HG02870 (cell line): ENCODE measurements around the gene TANGO2.

Experiments used
- ATAC-seq: cut with Tn5 transposase; IDR thresholded peaks from one replicate; pipeline ENCODE4 v1.9.1; 2021; ENCODE audit warnings: mild to moderate bottlenecking, moderate library complexity; ENCODE audit not compliant: unreplicated experiment

Gene TANGO2

GRCh38 chr22:19994851-19995610, 25.9 kb upstream of the TANGO2 start:
- ATAC-seq: no peak

- ATAC-seq: no peak
Observed at GRCh38 chr22:19995611-19996339, 25.1 kb upstream of the TANGO2 start.

DNA sequence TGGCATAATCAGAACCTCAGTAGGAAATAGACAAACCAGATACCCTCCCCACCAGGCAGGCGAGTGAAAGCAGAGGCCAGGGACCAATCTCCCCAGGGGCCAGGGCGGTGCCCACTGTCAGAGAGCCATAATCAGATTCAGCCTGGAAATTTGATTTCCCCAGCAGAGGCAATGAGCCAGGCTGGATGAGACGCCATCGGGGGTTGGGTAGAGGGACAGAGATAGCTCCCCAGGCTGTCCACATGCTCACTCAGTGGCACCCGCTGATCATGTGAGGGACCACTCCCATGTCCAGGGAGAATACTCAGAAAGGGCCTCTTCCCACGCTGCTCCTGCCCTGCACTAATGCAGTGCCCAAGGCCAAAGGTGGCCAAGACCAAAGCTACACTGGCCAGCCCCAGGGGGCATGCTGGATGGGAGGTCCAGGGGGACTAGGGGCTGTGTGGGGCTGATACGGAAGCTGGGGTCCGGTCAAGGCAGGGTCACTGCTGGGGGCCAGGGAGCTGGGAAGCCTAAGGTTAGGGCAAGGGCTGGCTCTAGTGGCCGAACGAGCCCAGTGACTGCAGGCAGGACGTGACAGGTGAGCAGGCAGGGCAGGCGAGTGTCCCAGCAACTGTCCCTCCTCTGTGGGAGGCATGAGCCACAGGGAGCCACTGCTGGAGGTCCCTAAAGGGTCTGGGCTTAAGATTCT, 24.1 kb upstream of the TANGO2 start:
- ATAC-seq: no peak

DNA sequence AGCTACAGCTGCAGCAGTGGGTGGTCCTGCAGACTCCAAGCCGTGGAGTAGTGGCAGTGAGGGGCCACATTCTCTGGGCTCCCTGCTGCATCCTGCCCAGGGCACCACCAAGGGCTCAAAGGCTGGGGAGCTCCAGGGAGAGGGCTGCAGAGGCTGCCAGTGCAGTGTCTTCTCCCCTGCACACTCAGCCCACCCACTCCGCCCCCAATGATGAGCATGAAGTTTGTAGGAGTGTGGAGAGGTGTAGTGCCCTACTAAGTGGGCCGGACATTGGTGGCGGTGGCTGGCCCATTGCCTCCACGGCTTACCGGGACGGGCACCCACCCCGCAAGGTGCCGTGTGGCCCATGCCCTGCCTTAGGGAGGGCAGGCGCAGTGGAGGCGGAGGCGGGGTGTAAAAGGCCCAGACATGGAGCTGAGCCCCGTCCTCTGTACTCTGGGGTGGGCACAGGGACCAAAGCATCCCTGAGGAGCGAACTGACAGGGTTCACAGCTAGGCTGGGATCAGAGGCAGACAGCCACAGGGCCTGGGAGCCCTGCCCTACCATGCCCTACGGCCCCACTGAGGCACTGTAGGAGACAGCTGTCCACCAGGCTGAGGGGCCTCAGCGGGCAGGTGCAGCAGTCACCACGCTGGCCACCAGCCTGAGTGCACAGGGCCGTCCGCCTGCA, 23.2 kb upstream of the TANGO2 start:
- ATAC-seq: no peak

GRCh38 chr22:19998232-19998951, 22.5 kb upstream of the TANGO2 start:
- no peak for ATAC-seq

GRCh38 chr22:19998991-19999820, 21.7 kb upstream of the TANGO2 start:
- no peak for ATAC-seq

DNA sequence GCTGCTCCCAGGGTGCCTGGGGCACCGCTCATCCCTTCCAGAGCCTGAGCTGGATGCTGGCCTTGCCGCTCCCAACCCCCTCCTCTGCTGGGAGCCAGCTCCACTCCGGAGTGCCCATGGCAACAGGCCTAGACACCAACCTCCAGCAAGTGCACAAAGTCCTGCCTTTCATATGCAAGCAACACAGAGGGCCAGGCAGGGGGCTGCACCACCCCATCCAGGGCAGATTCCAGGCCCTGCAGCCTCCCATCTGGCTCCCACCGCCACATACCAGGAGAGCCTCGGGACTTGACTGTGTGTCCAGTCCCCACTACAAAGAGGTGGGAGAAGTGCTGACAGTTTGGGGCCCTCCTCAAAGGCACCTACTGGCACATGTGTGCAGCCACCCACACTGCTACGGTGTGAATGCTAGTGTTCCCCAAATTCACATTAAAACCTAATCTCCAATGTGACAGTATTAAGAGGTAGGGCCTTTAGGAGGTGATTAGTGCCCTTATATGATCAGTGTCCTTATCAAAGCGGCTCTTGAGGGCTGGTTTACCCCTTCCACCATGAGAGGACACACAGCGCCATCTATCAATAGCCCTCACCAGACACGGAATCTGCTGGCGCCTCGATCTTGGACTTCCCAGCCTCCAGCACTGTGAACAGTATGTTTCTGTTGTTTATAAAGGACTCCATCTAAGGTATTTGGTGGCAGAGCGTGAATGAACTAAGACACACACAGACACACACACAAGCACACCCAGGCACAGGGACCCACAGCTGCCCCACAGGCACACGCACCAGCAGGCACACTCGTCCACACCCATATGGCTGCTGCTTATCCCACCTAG, 20.4 kb upstream of the TANGO2 start:
- no peak for ATAC-seq

DNA sequence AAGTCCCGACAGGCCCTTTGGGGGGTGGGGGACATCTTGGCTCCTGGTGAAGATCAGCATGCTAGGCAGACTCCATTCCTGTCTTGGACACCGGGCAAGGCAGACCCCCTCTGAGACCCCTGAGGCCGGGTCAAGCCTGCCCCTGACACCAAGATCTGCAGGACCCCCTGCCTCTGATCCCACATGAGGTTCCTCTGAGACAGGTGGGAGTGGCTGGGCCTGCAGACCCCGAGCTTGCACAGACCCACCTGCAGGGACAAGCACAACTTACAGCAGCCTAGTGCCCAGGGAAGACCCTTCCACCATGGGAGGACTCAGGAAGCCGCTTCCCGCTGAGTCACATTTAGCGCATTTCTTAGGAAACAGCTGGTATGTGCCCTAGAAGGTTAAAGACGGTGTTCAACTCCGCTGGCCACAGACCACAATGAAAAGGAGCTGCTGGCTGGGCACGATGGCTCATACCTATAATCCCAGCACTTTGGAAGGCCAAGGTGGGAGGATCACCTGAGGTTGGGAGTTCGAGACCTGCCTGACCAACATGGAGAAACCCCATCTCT, 19.8 kb upstream of the TANGO2 start:
- no peak for ATAC-seq

- no peak for ATAC-seq
Observed at GRCh38 chr22:20002128-20002527, 18.8 kb upstream of the TANGO2 start.

DNA sequence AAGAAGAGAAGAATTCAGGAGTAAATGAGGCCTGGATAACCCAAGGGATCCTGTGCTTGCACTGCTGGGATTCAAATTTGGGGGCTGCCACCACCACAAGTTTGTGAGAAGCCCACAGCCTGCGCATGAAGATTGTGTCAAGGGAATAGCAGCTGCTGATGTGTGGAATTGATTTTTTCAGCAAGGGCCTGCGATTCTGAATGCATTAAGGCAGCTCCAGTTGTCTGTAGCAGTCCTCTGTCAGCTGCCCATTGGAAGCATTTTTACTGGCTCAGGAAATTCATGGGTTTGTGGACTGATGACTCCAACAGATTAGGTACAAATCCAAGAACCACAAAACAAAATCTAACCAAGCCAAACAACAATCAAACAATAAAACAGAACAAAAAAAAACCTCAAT, 18.3 kb upstream of the TANGO2 start:
- no peak for ATAC-seq

DNA sequence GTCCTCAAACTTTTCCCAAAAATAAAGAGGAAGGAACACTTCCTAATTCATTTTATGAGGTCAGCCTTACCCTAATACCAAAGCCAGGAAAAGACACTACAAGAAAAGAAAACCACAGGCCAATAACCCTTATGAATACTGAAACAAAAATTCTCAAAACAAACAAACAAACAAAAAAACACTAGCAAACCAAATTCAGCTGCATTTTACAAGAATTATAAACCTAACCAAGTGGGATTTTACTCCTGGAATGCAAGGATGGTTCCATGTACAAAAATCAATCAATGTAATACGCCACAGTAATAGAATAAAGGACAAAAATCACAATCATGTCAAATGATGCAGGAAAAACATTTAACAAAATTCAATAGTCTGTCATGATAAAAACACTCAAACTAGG, 17.6 kb upstream of the TANGO2 start:
- no peak for ATAC-seq

DNA sequence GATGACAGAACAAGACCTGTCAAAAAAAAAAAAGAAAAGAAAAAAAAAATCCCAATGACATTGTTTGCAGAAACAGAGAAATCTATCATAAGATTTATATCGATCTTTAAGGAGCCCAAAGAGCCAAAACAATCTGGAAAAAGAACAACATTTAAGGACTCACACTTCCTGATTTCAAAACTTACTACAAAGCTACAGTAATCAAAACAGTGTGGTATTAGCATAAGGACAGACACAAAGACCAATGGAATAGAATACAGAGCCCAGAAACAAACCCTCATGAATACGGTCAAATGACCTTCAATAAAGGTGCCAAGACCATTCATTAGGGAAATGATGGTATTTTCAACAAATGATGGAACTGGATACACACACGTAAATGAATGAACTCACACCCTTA, 16.4 kb upstream of the TANGO2 start:
- ATAC-seq: no peak

DNA sequence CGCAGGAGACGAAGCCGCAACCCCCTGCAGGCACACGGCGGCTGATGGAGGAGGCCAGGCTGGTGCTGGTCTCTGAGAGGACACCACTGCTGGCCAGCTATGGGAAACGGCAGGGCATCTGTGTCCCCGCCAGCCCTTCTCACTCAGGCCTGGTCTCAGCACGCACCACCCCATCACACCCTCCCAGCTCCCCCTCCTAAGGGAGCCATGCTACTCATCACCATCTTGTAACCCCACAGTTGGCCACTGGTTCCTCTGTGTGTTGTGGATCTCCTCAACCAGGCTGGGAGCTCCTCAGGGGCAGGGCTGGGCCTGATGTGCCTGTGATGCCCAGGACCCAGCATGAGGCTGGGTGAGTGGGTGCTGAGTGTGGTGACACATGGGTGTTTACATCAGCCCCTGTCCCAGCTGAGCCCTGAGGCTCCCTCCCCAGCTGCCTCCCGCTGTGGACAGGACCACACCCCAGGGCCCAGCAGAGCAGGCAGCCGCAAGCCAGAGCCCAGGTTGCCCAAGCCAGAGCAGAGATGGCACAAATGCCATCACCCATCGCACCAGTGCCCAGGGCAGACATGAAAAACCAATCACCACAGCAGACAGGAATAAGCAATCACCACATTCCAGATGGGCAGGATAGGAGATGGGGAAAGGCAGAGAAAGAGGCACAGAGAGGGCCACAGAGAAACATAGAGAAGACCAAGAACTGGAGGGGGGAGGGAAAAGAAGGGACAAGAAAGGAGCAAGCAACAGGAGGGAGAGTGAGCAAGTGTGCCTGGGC, 12.5 kb upstream of the TANGO2 start:
- ATAC-seq: no peak

DNA sequence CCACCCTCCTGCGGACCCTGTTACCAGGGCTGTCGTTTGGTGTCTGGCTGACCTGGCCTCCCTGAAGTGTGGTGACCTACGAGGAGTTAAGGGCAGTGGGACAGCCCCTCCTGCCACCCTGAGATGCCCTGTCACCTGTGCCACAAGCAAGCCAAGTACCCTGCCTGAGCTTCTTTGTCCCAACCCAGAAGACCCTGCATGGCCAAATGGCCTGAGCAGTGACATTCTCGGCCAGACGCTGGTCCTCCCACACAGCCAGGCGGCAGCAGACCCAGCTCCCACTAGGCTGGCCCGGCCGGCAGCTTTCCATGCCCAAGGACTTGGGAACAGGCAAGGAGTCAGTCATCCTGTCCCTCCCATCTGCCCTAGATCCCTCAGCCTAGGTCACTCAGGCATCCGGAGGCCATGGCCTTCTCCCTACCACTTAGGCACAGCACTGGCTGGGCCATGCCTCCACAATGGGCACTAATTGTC, 11.9 kb upstream of the TANGO2 start:
- ATAC-seq: no peak

- no peak for ATAC-seq
Observed at GRCh38 chr22:20009582-20010306, 11.2 kb upstream of the TANGO2 start.

- no peak for ATAC-seq
Observed at GRCh38 chr22:20010307-20011122, 10.4 kb upstream of the TANGO2 start.
